ENCODE measurements around the gene DIMT1.

DIMT1 gene

DNA sequence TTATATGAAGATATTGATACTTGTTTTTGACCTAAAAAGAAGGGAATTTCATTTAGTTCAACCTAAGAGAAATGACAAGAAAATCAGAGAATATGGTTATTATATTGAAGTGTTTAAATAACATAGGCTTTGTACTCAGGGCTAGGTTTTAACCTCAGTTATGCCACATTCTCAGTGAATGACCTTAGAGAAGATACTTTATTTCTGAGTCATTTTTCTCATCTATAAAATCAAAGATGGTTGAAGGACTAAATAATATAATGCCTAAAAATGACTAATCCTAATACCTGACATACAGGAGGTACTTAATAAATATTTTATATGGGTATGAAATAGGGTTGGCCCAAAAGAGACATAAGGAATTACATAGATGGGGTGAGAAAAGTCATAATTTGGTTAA lies 32.3 kb downstream of the DIMT1 start:
- DNase-seq (ENCODE audit: low read depth in 2 of 2), result no peak

DNA sequence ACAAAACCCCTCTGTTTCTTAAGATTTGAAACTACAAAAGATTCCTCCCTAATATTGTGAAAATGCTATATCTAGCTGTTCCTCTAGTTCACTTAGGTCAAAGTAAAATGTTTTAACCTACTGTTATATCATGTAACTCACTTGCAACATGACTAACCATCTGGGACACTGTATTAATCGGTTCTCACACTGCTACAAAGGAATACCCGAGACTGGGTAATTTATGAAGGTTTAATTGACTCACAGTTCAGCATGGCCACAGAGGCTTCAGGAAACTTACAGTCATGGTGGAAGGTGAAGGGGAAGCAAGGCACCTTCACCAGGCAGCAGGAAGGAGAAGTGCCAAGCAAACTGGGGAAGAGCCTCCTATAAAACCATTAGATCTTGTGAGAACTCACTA lies 34.7 kb downstream of the DIMT1 start:
- DNase-seq (ENCODE audit: low read depth in 2 of 2), result no peak

DNA sequence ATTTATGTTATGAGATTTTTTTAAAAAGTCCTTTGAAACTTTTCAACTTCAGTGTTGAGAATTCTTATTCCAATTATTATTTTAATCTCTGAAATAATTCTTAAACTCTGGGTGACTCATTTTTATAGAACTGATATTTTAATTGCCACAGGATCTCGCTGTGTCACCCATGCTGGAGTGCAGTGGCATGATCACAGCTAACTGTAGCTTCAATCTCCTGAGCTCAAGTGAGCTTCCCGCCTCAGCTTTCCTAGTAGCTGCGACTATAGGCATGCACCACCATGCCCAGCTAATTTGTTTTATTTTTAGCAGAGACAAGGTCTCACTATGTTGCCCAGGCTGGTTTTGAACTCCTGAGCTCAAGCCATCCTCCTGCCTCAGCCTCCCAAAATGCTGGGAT lies 41.0 kb downstream of the DIMT1 start:
- DNase-seq (ENCODE audit: low read depth in 2 of 2), result no peak

DNA sequence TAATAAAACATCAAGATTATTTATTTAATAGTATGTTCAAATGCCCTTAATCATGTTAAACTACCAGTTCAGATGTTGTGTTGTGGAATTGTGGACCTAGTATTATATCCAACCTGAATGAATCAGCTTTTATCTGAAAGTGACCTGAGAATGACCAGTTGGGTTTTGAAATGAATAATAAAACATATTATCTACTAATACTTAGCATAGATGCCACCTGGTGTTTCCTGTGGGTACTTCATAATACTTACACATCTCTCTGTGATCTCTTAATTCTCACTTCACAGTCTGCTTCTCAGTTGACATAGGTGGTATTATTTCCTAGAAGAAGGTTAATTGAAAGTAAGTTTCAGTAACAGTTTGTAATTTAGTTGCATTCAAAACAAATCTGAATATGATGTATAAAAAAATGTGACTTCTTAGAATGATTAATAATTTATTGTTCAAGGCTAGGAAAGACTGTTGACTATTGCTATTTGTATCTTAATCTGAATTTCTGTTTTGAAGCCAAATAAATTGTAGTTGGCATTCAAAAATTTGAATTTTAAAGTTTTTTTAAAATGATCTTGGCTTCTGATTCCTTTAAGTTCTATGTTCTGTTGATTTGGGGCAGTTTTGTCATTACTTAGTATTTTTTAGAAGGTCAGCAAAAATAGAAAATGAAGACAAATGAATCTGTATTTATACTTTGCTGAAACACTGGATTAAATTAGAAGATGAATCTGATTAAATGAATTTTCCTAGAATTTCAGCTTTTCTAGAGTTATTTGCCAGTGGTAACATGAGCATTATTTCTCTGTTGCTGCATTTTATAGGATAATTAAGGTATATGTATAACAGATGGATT lies 49.5 kb downstream of the DIMT1 start:
- DNase-seq (ENCODE audit: low read depth in 2 of 2), result no peak

DNA sequence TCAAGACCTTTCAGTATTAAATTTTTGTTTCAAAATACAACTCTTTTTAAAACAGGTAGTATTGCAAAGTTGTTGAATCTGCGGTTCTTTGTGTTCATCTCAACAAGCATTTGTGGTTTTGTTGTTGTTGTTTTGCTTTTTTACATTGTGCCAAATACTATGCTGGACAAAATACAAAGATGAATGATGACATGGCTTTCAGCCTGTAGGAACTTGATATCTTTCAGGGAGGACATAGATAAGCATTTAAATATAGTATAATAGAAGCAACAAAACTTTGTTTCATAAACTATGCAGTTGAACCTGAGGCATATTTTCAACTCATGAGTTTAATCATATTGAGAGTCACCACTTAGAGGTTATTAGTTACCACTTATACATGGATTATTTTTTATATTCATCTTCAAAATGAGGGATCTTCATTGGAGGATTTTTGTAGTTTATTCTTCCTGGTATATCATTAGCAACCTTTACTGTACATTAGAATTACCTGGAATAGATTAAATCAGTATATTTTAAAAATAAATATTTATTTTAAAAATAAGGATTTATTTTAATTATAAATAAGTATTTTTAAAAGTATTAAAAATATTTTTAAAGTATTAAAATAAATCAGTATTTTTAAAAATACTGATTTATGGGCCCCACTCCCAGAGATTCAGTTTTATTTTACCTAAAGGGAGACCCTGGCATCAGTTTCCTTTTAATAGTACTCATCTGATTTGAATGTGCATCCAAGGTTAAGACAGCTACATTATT lies 54.8 kb downstream of the DIMT1 start:
- no peak for DNase-seq (ENCODE audit: low read depth in 2 of 2)

DNA sequence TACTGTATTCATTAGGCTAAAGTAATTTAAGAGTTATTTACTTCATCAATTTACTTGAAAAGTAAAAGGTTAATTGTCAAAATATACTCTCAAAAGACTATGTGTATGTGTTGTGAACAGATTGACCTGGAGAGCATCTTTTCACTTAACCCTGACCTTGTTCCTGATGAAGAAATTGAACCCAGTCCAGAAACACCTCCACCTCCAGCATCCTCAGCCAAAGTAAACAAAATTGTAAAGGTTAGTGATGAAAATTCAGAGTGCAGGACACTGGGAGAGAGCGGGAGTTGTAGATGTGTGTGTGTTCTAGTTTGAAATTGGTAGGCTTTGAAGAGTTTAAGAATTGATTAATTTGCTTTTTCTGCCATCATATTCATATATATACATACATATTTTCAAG lies 55.8 kb downstream of the DIMT1 start:
- no peak for DNase-seq (ENCODE audit: low read depth in 2 of 2)

DNA sequence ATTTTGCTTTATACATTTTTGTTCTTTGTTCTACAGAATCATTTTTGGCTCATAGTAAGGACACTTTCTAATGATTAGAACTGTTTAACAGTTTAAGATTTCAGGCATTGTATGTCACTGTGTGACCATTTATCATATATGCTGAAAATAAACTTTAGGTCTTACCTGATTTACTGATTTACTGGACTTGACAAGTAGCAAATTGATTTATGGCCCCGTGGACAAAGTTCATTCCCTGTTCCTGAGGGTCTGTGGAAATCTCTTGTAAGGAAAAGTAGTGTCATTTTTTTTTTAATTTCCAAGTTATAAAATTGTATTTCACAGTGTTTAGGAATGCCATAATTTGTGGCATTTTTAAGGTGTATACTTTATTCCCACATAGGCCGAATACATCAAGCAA lies 57.0 kb downstream of the DIMT1 start:
- no peak for DNase-seq (ENCODE audit: low read depth in 2 of 2)

DNA sequence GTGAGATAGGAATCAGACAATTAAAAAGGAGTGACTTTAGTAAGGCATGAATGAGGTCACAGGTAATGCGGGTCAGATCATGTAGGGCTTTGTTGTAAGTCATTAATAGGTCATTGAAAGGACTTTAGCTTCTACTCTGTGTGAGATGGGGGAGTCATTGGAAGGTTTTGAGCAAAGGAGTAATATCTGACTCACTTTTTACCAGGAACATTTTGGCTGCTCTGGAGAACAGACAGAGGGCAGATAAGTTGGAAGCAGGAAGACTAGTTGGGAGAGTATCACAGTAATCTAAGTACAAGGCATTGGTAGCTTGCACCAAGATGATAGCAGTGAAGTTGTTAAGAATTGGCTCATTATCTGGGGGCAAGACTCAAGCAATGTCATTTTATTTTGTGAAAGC lies 60.3 kb downstream of the DIMT1 start:
- DNase-seq (ENCODE audit: low read depth in 2 of 2), result no peak

DNA sequence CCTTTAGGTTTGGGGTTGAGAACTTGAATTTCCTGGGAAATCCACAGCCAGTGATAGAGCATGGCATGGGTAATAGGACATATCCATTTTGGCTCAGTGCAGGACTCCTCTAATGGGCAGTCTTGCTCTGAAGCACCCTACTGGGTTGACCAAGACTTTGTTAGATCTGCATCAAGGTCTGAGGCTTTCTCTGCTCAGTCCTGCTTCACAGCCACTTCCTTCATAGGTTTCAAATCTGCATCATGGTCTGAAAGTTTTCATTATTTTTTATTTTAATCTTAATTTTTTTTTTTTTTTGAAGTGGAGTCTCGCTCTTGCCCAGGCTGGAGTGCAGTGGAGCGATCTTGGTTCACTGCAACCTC lies 61.2 kb downstream of the DIMT1 start:
- DNase-seq (ENCODE audit: low read depth in 2 of 2), result no peak

DNA sequence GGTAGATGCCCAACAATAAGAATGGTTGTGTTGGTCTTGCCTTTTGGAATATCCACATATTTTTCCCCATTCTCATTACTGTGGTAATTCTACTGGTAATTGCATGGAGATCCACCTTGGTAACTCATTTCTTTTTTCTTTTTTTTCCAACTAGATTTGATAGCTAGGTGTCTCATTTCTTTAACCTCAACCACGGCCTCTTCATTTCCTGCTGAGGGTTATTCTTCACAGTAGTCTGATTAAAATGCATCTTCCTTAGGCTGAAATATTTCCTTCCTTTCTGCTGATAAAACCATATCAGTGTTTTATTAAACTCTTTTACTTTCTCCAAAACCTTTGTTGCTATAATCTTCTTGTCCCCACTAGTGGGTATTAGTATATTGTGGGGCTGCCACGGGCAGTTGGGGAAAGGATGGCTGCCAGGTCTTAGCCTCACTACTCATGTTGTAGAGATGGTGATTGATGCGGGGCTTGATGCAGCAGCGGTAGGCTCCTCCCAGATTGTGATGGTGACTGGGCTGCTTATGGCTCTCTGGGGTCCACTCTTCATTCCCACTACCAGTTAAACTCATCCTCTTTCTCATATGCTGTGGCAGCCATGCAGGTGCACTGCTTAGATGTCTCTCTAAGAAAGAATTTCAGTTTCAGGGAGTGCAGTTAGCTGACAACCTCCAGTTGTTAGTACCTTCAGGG lies 61.8 kb downstream of the DIMT1 start:
- no peak for DNase-seq (ENCODE audit: low read depth in 2 of 2)

DNA sequence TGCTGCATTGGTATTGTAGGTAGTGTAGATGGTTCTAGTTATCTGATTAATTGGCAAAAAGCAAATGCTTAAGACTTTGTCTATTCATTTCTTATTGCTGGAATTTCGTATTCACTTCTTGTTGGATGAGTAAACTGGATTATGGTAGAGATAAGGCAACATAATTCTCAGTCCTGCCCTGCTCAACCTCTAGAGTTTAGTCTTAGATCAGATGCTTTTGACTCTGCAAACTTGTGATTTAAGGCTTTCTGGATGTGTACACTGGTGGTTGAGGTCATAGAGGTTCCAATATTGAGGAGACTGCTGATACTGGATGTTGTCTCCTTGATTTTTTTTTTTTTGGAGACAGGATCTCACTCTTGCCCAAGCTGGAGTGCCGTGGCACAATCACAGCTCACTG lies 62.7 kb downstream of the DIMT1 start:
- no peak for DNase-seq (ENCODE audit: low read depth in 2 of 2)

DNA sequence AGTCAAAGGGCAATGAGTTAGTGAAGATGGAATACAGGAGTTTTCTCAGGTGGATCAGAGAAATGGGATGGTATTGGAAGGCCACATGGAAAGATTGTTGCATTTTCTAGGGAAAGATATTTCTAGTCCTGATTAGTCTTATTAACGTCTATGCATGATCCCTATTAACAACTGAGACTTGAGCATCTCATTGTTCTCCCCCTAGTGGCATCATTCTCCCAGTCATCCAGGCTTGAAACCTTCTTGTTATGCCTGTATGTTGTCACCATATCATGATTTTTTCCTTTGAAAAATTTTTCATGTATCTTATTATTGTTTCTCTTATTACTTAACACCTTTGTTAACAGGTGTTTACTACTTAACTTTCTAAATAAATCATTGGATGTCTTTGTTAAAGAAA lies 63.3 kb downstream of the DIMT1 start:
- DNase-seq (ENCODE audit: low read depth in 2 of 2), result no peak
